ENCODE measurements around the gene FGL2. TPM values are rescaled to one million over a fixed set of nuclear protein-coding genes. Genes with fewer than 3 reads are reported as not detected.
"Not testable (repeated sequence)": the region's sequence is repeated elsewhere in the genome, so short reads cannot be mapped to it uniquely, and the experiment has no call there.

The FGL2 gene
- total and polyA plus RNA-seq, 2 donors from 2014 or later: 27.5 to 96.9 TPM

DNA sequence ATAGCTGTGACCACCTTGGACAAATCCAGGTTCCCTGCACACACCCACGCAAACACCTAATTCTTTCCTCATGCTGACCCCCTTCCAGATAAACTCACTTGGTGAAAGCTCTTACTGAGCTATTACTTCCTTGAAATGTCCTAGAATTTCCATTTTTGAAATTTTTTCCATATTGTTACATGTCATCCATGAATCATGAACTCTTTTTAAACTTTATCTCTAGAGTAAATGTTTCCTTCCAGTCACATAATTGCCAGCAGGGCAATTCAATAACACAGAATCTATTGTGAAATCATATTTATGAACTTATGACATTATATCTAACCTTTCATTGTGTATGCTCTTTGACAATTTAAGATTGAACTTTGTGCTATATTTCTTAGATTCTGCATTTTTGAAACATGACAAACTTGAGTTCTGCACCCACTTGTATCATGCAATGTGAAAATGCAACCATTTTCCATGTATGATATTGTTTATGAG lies 26.8 kb upstream of the FGL2 start:
- FAIRE-seq (no peak), DNase-seq (no peak)
- TF ChIP-seq CTCF (IDR thresholded peaks at IDR 0.05; ENCODE audit: borderline replicate concordance, extremely low read depth, insufficient read depth): no peak
- intact Hi-C loops (cut with DNase I): no loop called here
- H3K36me3 ChIP-seq (ENCODE audit: control insufficient read depth in 2 of 3, insufficient read depth in 3 of 3, low read length in 3 of 3): no peaks in the 10 kb centered on the region
- no peak overlapping the region for H3K4me3 ChIP-seq (ENCODE audit: low read length in 3 of 3)
- H3K27ac ChIP-seq (ENCODE audit: low read depth in 2 of 2, low read length in 2 of 2): no peak overlapping the region
- no peaks in the 10 kb centered on the region for H3K27me3 ChIP-seq (ENCODE audit: control insufficient read depth, insufficient read depth, low read length)
- H3K4me1 ChIP-seq (ENCODE audit: control insufficient read depth in 2 of 3, insufficient read depth in 2 of 3, low read depth in 1 of 3, low read length in 3 of 3): no peaks in the 10 kb centered on the region
- H3K9ac ChIP-seq (ENCODE audit: low read length in 3 of 3): no peak overlapping the region
- peaks cover 0 to 9% (median 2%) of the 10 kb centered on the region in 3 donors for H3K9me3 ChIP-seq (ENCODE audit: control insufficient read depth in 2 of 3, insufficient read depth in 1 of 3, low read length in 3 of 3)

DNA sequence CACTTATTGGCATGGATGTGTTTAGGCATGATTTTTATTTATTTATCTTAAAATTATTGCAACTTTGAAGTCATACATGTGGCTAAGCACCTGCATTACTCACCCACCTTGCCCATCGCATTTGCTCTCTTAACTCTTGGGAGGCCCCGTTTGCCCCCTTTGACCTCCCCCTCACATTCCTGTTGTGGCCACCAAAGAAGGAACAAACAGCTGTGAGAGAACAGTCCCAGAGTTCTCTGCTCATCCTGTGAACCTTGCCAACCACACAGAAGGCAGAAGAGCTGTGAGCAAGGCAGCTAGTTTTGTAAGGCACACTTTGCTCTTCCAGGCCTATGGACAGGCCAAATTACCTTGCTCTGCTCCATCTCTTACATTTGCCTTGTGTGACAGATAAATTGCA lies 23.6 kb upstream of the FGL2 start:
- intact Hi-C loops (cut with DNase I): no loop called here
- H3K4me1 ChIP-seq (ENCODE audit: control insufficient read depth in 2 of 3, insufficient read depth in 2 of 3, low read depth in 1 of 3, low read length in 3 of 3): no peaks in the 10 kb centered on the region
- no peak for TF ChIP-seq CTCF (IDR thresholded peaks at IDR 0.05; ENCODE audit: borderline replicate concordance, extremely low read depth, insufficient read depth)
- no peaks in the 10 kb centered on the region for H3K27me3 ChIP-seq (ENCODE audit: control insufficient read depth, insufficient read depth, low read length)
- no peak overlapping the region for H3K4me3 ChIP-seq (ENCODE audit: low read length in 3 of 3)
- FAIRE-seq (no peak), DNase-seq (no peak)
- no peaks in the 10 kb centered on the region for H3K9me3 ChIP-seq (ENCODE audit: control insufficient read depth in 2 of 3, insufficient read depth in 1 of 3, low read length in 3 of 3)
- H3K27ac ChIP-seq (ENCODE audit: low read depth in 2 of 2, low read length in 2 of 2): no peak overlapping the region
- H3K36me3 ChIP-seq (ENCODE audit: control insufficient read depth in 2 of 3, insufficient read depth in 3 of 3, low read length in 3 of 3): no peaks in the 10 kb centered on the region
- no peak overlapping the region for H3K9ac ChIP-seq (ENCODE audit: low read length in 3 of 3)

DNA sequence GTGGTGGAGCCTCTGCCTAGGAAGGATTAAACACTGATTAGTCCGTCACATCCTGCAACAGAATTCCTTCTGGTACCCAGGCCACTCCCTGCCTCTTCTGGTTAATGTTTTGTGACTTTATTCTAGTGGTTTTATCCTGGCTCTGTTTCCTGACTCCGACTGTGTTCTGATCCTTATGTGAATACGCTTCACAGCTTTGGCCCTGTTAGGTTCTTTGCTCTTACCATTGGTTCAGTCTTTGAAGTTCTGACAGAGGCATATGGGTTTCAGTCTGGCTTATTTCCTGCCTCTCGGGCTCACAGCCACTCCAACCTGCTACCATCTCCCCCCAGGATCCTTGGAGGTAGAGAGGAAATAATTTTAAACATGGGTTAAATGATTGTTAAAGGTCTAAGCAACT lies 23.2 kb upstream of the FGL2 start:
- Histone ChIP-seq H3K9ac (ENCODE audit: low read length in 3 of 3) (no peak overlapping the region), H3K27me3 (ENCODE audit: control insufficient read depth, insufficient read depth, low read length) (no peaks in the 10 kb centered on the region), H3K36me3 (ENCODE audit: control insufficient read depth in 2 of 3, insufficient read depth in 3 of 3, low read length in 3 of 3) (no peaks in the 10 kb centered on the region), H3K9me3 (ENCODE audit: control insufficient read depth in 2 of 3, insufficient read depth in 1 of 3, low read length in 3 of 3) (no peaks in the 10 kb centered on the region), H3K4me3 (ENCODE audit: low read length in 3 of 3) (no peak overlapping the region), H3K27ac (ENCODE audit: low read depth in 2 of 2, low read length in 2 of 2) (no peak overlapping the region), H3K4me1 (ENCODE audit: control insufficient read depth in 2 of 3, insufficient read depth in 2 of 3, low read depth in 1 of 3, low read length in 3 of 3) (no peaks in the 10 kb centered on the region)
- TF ChIP-seq CTCF (IDR thresholded peaks at IDR 0.05; ENCODE audit: borderline replicate concordance, extremely low read depth, insufficient read depth): no peak
- intact Hi-C loops (cut with DNase I): no loop called here
- DNase-seq (no peak), FAIRE-seq (no peak)

- no peak for TF ChIP-seq CTCF (IDR thresholded peaks at IDR 0.05; ENCODE audit: borderline replicate concordance, extremely low read depth, insufficient read depth)
- H3K4me3 ChIP-seq (ENCODE audit: low read length in 3 of 3): no peak overlapping the region
- H3K27ac ChIP-seq (ENCODE audit: low read depth in 2 of 2, low read length in 2 of 2): no peak overlapping the region
- no peaks in the 10 kb centered on the region for H3K9me3 ChIP-seq (ENCODE audit: control insufficient read depth in 2 of 3, insufficient read depth in 1 of 3, low read length in 3 of 3)
- H3K27me3 ChIP-seq (ENCODE audit: control insufficient read depth, insufficient read depth, low read length): no peaks in the 10 kb centered on the region
- DNase-seq (no peak), FAIRE-seq (no peak)
- no peaks in the 10 kb centered on the region for H3K4me1 ChIP-seq (ENCODE audit: control insufficient read depth in 2 of 3, insufficient read depth in 2 of 3, low read depth in 1 of 3, low read length in 3 of 3)
- intact Hi-C loops (cut with DNase I): no loop called here
- H3K9ac ChIP-seq (ENCODE audit: low read length in 3 of 3): no peak overlapping the region
- H3K36me3 ChIP-seq (ENCODE audit: control insufficient read depth in 2 of 3, insufficient read depth in 3 of 3, low read length in 3 of 3): no peaks in the 10 kb centered on the region
These were observed 22.4 kb upstream of the FGL2 start for GRCh38 chr7:77222065-77222464.

- H3K9ac ChIP-seq (ENCODE audit: low read length in 3 of 3); FAIRE-seq; H3K36me3 ChIP-seq (ENCODE audit: control insufficient read depth in 2 of 3, insufficient read depth in 3 of 3, low read length in 3 of 3); H3K4me3 ChIP-seq (ENCODE audit: low read length in 3 of 3); DNase-seq; intact Hi-C loops (cut with DNase I); H3K9me3 ChIP-seq (ENCODE audit: control insufficient read depth in 2 of 3, insufficient read depth in 1 of 3, low read length in 3 of 3); H3K4me1 ChIP-seq (ENCODE audit: control insufficient read depth in 2 of 3, insufficient read depth in 2 of 3, low read depth in 1 of 3, low read length in 3 of 3); H3K27ac ChIP-seq (ENCODE audit: low read depth in 2 of 2, low read length in 2 of 2); H3K27me3 ChIP-seq (ENCODE audit: control insufficient read depth, insufficient read depth, low read length): not testable (repeated sequence)
These were observed 20.2 kb upstream of the FGL2 start for GRCh38 chr7:77219701-77220331.
